SU-DHL-6 (cell line): ENCODE results near the gene GPR107.

Experiments used
- CTCF ChIP-seq: fragments of 200-600 bp; sonication (generic); IDR thresholded peaks from one replicate; pipeline ENCODE4 v1.5.1; 2017; ENCODE audit warnings: antibody characterized with exemption, mild to moderate bottlenecking, low read length, moderate library complexity; ENCODE audit not compliant: insufficient read depth, poor library complexity, severe bottlenecking
- EZH2phosphoT487 ChIP-seq: fragments of 200-600 bp; sonication (generic), shearing (Covaris generic); conservative IDR thresholded peaks from 2 replicates; pipeline ENCODE4 v1.6.1; 2018; ENCODE audit warnings: mild to moderate bottlenecking, antibody characterized with exemption, low read length, moderate library complexity, mixed read lengths

GRCh38 chr9:130084337-130084736, 30.6 kb downstream of the GPR107 start:
- TF ChIP-seq CTCF (no peak), EZH2phosphoT487 (no peak)
